Inferior parietal cortex (tissue), 1 donor: ENCODE measurements around the gene ACMSD.
"Not testable (repeated sequence)": the region's sequence is repeated elsewhere in the genome, so short reads cannot be mapped to it uniquely, and the experiment has no call there.

Source experiments
- DNase-seq: peaks from one replicate; pipeline ENCODE4 v3.0.0-alpha.2; 2016; ENCODE audit errors: extremely low spot score

ACMSD gene

GRCh38 chr2:134847582-134847981 is 9.2 kb downstream of the ACMSD start:
- not testable (repeated sequence) for DNase-seq

- DNase-seq = no peak
Measured at GRCh38 chr2:134852518-134852917, 14.1 kb downstream of the ACMSD start.

DNA sequence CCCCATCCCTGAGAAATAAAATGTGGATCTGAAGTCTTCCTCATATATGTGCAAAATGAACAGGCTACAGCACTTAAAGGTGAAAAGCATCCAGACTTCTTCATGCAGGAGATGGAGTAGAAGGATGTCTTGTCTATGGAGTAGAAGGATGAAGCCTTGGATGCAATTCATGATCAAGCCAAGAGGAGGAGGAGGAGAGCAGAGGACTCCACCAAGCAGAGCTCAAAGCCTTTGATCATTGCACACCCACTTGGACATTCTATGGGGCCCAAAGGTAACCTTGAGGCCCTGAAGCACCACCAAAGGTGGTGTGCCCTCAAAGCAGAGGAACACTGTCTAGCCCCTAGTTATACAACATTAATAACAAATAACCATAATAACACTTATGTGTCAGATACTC is 17.3 kb downstream of the ACMSD start:
- no peak for DNase-seq

DNA sequence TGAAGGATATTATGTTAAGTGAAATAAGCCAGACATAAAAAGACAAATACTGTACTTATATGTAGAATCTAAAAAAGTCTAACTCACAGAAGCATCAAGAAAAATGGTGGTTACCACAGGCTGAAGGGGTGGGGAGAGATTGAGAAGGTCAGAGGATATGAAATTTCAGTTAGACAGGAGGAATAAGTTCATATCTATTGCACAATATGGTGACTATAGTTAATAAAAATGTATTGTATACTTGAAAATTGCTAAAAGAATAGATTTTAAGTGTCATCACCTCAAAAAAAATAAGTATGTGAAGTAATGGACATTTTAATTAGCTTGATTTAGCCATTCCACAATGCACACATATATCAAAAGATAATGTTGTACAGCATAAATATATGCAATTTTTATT is 19.8 kb downstream of the ACMSD start:
- no peak for DNase-seq

DNA sequence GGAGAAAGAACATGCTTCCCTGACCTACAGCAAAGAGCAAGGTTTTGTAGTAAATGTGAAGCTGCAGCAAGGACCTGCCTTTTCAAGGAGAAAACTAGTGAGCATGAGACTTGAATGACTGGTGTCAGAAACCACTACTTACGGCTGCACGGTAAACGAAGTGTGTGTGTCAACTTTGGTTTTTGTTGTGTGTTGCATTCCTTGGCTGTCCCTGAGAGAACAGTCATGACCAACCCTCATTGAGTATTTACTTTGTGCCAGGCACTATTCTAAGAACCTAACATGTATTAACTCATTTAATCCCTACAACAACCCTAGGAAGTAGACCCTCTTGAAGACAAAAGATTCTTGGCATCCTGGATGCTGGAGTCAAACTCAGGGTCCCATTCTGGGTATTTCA is 22.8 kb downstream of the ACMSD start:
- no peak for DNase-seq

DNA sequence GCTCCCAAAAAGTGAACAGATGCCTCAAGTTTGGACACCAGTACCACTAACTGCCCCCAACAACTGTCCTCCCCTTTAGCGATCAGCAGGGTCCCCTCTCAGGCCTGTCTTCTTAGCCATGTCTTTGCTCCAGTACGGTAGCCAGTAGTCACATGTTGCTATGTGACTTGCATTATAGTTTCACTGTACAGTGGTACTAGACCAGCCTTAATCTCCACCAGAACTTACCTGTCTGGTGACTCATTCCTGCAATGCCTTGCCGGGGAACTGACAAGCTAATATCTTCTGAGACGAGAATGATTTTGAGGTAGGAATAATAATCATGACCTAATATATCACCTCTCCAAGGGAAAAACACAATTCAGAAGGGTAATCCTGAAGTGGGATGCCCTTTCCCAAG is 23.7 kb downstream of the ACMSD start:
- no peak for DNase-seq

DNA sequence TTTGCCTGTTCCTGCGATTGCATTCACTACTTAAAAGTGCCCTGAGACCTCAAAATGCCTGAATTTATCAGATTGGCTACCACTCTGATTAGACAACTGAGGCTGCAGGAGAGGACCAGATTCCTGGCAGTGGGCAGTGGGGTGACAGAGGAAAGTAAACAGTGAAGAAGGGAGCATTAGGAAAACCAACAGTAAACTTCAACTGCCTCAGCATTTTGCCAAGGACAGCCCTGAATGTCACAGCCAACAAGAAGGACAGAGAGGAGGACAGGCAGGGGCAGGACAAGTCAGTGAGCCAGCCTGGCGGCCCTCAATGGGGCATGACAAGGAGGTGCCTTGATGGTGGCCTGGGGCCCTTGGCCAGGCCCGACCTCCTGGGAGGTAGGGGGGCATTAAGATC is 24.3 kb downstream of the ACMSD start:
- no peak for DNase-seq

DNA sequence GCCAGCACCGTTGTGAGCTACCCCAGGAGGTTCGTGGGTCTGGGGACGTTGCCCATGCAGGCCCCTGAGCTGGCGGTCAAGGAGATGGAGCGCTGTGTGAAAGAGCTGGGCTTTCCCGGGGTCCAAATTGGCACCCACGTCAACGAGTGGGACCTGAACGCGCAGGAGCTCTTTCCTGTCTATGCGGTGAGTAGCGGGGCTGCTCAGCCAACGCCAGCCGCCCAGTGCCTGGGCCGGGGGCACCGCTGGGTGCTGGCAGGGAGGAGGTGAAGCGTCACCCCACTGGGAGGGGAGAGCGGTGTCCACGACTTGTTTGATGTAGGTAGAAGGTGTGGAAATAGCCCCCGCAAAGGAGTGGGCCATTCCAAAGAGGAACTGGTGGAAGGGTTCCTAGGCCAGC is 25.0 kb downstream of the ACMSD start:
- DNase-seq = no peak

DNA sequence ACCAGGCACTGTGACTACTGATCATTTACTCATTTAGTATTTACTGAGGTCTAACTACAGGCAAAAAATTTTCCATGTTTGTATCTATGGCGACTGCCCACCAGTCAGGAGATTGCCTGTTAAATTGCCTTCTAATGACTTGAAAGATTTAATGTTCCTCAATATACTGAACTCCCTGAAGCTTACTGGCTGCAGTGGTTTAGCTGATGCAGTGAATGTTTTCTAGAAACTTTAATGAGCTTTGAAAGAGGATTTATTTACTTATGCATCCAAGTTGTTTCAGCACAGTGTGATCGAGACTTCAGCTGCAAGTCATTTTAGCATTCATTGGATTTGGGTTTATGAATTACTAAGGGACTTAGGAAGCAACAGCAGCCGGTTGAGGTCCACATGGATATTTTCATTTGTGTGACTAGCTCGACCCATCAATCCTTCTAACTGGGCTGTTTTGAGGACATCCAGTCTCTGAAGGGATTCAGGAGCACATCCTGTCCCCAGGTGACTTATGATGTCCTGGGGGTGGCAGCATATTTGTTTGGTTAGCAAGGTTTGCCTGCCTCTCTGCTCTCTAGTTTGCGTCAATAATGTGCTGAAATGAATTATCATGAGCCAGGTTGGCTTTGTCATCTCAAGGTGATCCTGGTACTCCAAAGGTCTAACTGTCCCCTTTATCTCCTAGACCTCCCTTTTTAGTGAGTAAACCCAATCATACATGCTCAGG is 26.8 kb downstream of the ACMSD start:
- no peak for DNase-seq

DNA sequence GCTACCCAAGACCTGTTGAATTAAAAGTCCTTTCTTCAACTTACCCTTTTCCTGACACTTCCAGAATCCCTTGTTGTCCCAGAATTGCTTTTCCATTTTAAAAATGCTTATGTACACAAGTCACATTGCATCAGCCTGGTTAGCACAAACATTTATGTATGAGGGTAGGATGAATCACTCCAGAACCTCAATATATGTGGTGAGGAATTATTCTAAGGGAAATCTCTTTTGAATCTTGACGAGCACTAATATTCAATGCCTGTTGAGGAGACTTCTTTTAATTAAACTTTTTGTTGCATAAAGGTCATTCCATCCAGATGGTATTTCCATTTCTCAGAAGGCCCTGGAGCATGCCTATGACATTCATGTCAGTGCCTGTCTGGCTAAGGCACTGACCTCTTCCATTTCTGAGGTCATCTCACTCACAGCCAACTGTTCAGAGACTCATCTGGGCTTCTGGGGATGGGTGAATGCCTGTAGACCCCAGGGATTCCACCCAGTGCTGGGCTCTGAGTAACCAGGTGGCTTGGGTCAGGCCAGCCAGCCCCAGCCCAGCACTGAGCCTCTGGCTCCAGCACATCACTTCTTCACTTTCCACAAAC is 28.2 kb downstream of the ACMSD start:
- DNase-seq = no peak

DNA sequence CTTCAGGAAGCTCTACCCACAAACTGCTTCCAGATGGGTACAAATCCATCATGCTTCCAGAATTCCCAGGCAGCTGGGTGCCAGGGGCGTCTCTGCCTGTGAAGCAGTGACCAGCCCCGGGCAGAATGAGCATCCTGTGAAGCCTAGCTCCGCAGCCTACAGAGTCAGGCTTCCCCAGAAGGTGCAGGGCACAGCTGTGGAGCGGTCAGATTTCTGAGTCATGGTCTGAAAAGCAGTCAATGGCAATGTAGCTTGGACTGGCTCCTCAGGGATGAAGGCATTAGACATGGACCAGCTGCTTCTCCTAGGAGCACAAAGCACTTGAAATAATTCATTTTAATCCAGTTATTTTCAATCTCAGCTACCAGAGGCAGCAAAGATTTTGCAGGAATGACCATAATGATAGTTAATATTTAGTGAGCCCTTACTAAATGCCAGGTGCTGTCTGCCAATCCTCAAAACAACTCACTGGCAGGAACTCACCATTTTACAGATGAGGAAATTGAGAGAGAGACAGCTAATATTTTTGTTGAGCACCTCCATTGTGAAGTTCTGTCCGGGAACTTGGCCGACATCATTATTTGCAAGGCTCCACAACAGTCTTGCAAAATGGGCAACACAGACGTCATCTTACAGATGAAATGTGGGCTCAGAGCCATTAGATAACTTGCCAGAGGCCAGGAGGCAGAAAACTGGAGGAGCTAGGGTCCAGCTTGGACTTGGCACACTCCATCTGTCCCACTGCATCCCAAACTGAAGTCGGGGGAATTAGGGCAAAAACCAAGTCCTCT is 31.7 kb downstream of the ACMSD start:
- no peak for DNase-seq

DNA sequence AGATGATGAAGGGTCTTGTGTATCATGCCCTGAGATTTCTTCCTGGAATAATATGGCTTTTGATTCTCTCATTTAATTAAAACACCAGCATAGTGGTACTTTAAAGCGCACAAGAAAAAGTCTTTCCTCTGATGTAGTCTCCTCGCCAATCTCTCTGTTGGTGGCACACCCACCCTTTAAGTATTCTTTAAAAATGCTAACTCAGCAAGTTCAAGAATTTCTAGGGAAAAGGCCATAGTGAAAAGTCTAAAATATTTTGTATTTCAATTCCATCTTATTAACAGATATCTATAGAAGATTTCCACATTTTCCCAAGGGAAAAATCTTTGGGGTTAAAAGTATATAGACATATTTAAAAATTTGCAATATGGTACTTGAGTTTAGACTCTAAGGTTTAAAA is 34.7 kb downstream of the ACMSD start:
- DNase-seq = no peak

DNA sequence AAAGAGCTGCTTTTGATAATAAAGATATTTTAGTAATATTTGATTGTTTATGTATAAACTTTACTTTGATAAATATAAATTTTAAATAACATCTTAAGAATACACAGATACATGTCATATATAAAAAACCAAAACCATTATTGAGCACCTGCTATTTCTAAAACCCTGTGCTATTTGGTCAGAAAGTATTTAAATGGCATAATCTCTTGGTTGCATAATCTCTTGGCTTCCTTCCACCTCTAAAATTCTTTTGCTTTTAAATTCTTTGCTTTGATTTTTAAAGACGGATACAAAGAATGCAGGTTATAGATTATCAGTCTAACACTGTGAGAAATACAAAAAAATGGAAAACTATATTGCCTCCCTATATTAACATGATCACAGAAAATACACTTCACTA is 36.9 kb downstream of the ACMSD start:
- no peak for DNase-seq

DNA sequence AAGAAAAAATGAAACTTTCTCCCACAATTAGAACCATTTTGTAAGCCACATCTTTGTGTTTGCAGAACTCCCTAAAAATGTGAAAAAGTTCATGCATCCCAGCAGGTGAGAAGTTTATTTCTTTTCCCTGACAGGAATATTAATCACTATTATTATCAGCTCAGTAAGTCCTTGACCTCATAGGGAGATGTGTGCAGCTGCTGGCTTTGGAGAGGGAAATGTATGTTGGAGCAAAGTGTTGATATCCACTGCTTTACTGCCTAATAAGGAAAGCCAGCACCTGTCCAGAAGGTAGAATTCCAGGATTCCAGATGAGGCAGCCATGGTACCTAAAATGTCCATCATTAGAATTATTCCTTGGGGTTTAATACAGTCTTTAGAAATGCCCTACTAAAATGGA is 44.4 kb downstream of the ACMSD start:
- DNase-seq = no peak

DNA sequence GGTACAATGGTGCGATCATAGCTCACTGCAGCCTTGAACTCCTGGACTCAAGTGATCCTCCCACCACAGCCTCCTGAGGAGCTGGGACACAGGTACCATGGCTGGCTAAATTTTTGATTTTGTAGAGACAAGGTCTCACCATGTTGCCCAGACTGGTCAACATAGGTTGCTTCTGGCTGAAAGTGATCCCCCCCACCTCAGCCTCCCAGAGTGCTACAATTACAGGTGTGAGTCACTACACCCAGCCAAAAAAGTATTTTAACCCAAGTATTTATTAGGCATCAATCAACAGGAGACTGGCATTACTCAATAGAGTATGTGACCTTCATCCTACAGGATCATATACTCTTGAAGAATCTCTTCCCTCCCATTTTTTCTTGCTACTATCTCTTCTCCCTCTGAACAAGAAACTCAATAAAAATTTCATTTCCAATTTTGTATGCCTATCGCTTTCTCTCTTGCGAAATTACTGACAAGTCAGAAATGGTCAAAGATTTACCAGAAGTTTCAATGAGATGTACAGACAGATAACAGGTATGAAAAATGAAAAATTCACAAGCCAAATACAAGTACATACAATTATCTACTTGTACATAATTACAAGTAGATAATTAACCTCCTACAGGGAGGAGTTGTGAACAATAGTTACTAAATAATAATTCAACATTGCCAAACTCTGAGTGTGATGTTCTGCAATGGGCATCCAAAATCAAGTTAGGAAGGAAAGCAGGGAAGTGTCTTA is 45.3 kb downstream of the ACMSD start:
- no peak for DNase-seq

GRCh38 chr2:134884435-134884834 is 46.0 kb downstream of the ACMSD start:
- no peak for DNase-seq

GRCh38 chr2:134892282-134893035 is 54.0 kb downstream of the ACMSD start:
- no peak for DNase-seq

DNA sequence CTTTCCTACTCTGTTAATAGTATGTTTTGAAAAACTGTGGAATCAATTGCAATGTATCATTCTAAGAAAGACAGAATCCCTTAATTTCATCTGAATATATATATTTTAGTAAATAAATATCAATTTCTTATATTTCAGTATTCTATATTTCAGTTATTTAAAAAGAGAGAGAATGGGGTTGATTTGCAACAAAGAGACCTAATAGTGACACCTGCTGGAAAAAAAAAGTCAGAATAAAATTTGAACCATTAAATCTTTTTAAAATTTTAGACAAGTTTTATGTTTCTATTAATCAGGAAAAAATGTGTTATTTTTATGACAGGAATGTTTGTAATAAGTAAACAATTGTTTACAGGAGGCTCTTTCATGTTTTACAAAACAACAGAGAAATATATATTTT is 59.5 kb downstream of the ACMSD start:
- DNase-seq = no peak

- no peak for DNase-seq
Measured at GRCh38 chr2:134899204-134899603, 60.8 kb downstream of the ACMSD start.

DNA sequence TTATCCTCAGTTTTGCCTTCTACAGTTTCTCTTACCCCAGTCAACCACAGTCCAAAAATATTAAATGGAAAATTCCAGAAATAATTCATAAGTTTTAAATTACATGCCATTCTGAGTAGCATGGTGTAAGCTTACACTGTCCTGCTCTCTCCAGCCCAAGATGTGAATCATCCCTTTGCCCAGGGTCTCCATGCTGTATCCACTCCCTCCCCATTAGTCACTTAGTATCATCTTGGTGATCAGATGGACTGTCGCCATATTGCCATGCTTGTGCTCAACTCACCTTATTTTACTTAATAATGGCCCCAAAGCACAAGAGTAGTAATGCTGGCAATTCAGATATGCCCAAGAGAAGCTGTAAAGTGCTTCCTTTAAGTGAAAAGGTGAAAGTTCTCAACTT is 61.7 kb downstream of the ACMSD start:
- DNase-seq = no peak

DNA sequence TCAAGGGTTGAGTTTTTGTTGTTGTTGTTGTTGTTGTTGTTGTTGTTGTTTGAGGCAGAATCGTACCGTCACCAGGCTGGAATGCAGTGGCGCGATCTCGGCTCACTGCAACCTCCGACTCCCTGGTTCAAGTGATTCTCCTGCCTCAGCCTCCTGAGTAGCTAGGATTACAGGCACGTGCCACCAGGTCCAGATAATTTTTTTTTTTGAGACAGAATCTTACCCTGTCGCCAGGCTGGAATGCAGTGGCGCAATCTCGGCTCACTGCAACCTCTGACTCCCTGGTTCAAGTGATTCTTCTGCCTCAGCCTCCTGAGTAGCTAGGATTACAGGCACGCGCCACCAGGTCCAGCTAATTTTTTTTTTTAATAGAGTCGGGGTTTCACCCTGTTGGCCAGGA is 65.3 kb downstream of the ACMSD start:
- not testable (repeated sequence) for DNase-seq

DNA sequence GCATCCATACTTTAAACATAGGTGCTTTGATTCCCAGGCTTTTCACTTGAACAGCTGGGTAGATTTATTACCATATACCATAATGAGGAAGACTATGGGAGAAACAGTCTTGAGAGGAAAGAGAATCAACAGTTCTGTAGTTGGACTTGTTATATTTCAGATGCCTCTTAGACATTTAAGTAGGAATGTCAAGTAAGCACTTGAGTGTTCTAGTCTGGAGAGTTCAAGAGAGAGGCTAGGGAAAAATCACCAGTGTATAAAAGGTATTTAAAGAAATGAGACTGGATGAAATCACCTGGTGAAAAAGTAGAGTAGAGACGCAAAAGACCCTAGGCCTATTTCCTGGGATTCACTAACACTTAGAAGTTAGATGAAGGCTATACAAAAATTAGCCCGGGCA is 66.8 kb downstream of the ACMSD start:
- DNase-seq = no peak
